Activated T-helper 9 cell treated with anti-CD3 and anti-CD28 coated beads, Interleukin-2, amount 50 U/mL, for 16 hours (primary cell): ENCODE measurements around the gene KDR.

Experiments
- DNase-seq: peaks from one replicate; pipeline ENCODE4 v3.0.0-alpha.2; 2020; ENCODE audit warnings: low read depth

KDR gene

DNA sequence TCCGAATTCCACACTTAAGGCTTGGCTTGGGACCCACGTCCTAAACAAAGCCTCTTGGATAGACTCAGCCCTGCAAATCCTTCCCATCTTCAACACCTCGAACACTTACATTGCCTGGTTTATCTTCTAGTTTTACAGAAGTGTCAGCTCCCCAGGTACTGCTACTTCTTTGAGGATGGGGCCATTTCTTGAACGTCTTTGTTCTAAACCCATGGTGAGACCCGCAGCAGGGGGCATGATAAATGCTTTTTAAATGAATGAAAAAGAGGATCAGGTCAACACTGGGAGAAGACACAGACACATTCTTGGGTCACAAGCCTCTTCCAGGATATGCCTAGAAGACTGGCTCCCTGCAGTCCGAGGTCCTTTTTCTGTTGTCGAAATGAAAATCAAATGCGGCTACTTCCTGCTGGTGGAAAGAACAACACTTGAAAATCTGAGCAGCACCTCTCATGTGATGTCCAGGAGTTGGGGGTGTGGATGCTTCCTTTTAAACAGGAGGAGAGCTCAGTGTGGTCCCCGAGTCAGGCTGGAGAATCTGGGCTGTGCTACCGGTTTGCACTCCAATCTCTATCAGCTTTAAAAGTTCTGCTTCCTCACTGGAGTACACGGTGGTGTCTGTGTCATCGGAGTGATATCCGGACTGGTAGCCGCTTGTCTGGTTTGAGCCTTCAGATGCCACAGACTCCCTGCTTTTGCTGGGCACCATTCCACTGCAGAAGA, 45.8 kb downstream of the KDR start:
- DNase-seq = no peak

GRCh38 chr4:55078987-55079386, 46.4 kb downstream of the KDR start:
- DNase-seq = no peak

DNA sequence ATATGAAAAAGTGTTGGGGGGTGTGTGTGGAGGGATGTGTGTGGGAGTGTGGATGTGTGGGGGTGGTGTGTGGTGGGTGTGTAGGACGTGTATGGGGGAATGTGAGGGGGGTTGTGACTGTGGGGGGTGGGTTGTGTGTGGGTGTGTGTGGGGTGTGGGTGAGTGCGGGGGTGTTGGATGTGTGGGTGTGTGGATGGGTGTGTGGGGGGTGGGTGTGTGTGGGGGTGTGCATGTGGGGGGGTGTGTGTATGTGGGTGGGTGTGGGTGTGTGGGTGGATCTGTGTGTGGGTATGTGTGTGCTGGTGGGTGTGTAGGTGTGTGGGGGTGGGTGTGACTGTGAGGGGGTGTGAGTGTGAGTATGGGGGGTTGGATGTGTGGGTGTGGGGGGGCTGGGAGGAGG, 47.8 kb downstream of the KDR start:
- DNase-seq = no peak

DNA sequence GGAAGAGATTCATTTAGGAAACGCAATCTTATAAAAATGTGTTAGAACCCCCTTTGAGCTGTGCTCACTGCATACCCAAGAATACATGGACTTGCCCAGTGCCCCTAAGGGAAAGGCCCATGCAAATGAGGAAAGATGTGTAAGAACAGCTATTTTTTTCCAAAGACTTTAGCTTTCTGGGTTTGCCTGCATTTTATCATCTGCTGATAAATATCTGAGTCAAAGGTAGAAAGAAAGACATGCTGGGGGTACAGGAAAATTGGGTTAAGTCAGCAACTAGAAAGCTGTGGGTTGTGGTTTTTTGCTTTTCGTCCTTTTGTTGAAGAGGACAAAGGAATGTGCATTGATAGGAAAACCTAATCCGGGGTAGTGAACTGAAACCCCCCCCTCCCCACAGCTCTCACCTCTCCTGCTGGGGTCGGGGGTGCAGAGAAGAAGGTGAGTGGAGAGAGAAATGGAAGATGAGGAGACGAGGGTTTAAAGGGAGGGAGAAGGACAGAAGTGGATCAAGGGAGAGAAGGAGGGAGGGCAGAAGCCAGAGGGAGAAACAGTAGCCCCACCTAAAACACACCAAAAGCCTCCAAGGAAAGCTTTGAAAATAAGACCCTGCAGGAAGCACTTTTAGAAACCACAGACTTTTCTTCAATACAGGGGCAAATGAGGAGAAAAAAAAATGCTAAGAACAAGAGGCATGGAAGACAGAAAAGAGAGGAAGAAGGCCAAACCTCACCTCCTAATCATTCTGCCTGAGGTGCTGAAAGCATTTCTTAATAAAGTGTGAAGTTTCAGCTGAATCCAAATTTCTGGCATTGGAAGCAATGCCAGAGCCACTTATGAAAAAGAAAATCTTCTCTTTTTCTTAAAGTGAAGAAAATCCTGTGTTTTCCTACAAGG, 49.3 kb downstream of the KDR start:
- no peak for DNase-seq

DNA sequence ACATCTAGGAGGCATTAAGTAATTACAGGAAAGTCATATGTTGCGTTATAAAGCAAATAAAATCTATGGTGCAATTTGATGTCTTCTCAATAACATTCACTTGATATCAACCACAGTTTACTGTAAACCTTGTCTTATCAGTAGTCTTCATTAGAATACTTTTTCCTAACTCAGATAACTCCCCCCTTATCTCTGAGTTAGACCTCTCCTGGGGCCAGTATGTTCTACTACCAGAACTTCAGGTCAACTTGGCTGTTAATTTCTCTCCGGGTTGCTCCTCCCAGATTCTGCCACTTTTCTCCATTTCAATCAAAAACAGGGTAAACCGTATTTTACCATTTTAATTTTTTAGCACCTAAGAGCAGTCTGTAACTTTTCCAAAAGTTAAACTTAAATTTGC, 50.0 kb downstream of the KDR start:
- DNase-seq = no peak

DNA sequence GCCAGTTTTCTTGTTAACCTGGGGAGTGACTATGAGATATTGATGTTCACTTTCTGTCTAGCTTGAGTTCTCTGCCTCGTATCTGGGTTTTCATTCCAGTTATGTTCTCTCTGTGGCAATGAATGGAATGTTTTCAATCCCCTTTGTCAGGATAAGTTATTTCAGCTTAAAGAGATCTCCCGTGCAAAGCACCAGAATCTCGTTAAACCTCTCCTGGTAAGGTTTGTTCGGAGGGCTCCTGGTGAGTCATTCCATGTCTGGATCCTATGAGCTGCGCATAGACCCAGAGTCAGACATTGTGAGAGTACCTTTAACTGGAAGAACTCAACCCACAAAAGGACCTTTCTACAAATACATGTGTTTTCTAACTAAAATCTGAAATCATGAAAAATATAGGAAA, 51.0 kb downstream of the KDR start:
- DNase-seq = no peak

DNA sequence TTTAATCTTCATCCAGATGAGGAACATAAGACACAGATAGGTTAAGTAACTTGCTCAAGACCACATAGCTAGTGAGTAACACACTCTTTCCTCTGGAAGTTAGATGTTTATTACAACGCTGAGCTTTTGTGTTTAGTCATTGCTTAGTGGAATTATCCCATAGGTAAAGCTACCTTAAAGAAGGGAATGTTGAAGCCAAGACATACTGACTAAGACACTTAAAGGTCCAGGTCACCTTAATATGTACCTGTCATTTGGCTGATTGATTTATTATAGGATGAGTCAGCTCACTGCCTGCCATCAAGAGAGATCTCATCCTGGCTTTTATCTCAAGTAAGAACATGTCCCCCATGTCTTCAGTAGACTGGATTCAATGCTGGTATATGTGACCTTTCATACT, 53.4 kb downstream of the KDR start:
- no peak for DNase-seq

GRCh38 chr4:55069248-55069647, 56.1 kb downstream of the KDR start:
- DNase-seq = no peak

GRCh38 chr4:55068522-55068921, 56.9 kb downstream of the KDR start:
- DNase-seq = no peak

GRCh38 chr4:55066018-55066417, 59.4 kb downstream of the KDR start:
- DNase-seq = no peak

DNA sequence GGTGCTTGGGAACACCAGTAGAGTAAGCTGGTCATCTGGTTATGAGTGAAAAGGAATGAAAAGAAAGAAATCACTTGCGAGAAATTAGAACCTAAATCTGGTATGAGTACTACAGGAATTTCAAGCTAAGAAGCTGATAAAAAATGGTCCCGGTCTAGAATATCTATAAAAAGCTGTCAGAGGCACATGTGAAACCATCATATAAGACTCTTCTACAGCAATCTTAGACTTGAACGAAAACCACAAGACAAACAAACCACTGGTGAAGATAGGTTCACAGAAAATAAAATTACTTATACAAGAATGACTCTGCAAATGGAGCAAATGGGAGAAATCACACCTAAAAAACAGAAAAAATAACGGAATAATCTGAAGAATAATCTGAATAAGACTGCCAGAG, 69.9 kb downstream of the KDR start:
- no peak for DNase-seq

GRCh38 chr4:55051532-55051931, 73.9 kb downstream of the KDR start:
- DNase-seq = no peak

GRCh38 chr4:55050418-55050950, 74.9 kb downstream of the KDR start:
- DNase-seq = no peak

DNA sequence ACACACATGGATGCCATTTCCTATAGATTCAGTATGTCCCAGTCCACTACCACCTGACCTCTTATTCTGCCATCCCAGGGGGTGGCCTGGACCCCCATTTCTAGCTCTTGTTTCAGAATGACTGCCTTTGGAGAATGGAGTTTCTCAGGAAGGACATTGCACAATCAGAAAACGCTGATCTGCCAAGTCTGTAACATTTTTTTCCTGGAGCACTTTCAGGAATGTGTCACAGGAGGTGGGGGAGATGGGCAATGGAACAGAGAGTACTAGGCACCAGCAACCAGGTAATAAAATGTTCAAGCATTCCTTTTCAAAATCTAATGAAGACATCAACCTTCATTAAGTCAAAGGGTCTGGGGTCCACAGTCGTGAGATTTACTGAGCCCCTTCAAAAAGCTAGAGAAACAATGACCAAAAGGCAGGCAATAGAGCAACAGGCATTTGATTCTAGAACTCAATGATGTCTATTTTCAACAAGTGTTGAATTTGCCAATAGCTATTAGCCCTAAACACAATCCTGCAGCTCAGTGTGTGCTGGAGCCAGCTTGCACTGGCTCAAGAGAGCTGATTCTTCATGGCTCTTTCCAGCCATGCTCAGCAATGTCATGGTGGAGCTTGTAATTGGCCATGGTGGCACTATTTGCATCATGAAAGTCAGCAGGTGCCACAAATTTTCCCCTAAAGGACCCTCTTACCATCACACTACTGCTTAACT, 87.1 kb downstream of the KDR start:
- DNase-seq = no peak

- DNase-seq = no peak
Observed at GRCh38 chr4:55037728-55038127, 87.7 kb downstream of the KDR start.

- no peak for DNase-seq
Observed at GRCh38 chr4:55036405-55036804, 89.0 kb downstream of the KDR start.

GRCh38 chr4:55035892-55036291, 89.5 kb downstream of the KDR start:
- DNase-seq = no peak

- DNase-seq = no peak
Observed at GRCh38 chr4:55033296-55033695, 92.1 kb downstream of the KDR start.

DNA sequence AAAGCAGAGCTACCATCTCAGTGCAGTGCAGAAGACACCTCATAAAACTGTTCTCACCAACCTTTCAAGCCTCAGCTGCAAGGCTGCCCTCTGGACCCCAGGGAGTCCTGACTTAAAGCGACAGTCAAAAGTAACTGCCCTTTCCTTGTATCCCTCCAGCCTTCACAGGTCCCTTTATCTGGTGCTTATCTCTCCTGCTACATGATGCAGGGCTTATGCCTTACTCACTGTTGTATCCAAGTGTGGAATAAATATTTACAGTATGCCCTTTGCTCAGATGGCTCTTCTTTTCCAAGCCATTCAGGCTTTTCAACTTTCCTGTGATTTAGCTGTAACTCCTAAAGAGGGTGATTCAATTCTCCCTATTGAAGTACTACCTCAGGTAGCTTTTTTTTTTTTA, 92.6 kb downstream of the KDR start:
- DNase-seq = no peak

GRCh38 chr4:55032179-55032578, 93.2 kb downstream of the KDR start:
- no peak for DNase-seq

- no peak for DNase-seq
Observed at GRCh38 chr4:55031158-55031557, 94.2 kb downstream of the KDR start.

DNA sequence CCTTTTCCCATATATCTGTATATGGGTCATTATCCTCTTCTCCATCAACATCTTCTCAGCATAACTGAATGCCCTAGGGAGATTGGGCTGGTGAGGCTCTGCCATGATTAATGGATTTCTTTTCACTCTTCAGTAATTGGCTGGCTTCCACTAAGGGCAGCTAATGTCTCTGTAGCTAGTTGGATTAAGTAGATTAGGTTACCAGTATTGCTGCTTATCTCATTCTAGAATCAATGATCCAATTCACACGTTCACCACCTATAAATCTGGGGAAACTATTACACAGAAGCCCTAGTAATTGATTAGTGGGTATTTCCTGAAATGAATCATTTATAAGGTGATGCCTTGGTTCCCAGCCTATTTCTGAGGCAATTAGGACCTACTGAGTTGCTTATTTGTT, 94.8 kb downstream of the KDR start:
- no peak for DNase-seq
